ENCODE measurements around the gene DDIT4.
A peak's percentile ranks its signal among the peaks of the same experiment; 100 is the strongest.

The DDIT4 gene

GRCh38 chr10:72319416-72320254 is 45.9 kb downstream of the DDIT4 start:
- H3K4me1 ChIP-seq (ENCODE audit: insufficient read depth, low read length) = peaks cover 46% of the 10 kb centered on the region
- no peaks in the 10 kb centered on the region for H3K36me3 ChIP-seq (ENCODE audit: insufficient read depth, low read length)
- peak overlapping the region; percentile 47 for H3K9ac ChIP-seq (ENCODE audit: low read depth, low read length)
- no peaks in the 10 kb centered on the region for H3K9me3 ChIP-seq (ENCODE audit: control insufficient read depth, insufficient read depth, low read length)

- H3K9me3 ChIP-seq (ENCODE audit: control insufficient read depth, insufficient read depth, low read length) = no peaks in the 10 kb centered on the region
- no peaks in the 10 kb centered on the region for H3K36me3 ChIP-seq (ENCODE audit: insufficient read depth, low read length)
- H3K4me1 ChIP-seq (ENCODE audit: insufficient read depth, low read length) = peaks cover 46% of the 10 kb centered on the region
- peak overlapping the region; percentile 41; the same call in 1 of the 2 replicates for H3K9ac ChIP-seq (ENCODE audit: low read depth, low read length)
These were observed 47.0 kb downstream of the DDIT4 start for GRCh38 chr10:72320676-72321247.

GRCh38 chr10:72321248-72322029 is 47.7 kb downstream of the DDIT4 start:
- Histone ChIP-seq H3K36me3 (ENCODE audit: insufficient read depth, low read length) (no peaks in the 10 kb centered on the region), H3K4me1 (ENCODE audit: insufficient read depth, low read length) (peaks cover 42% of the 10 kb centered on the region), H3K9me3 (ENCODE audit: control insufficient read depth, insufficient read depth, low read length) (no peaks in the 10 kb centered on the region), H3K9ac (ENCODE audit: low read depth, low read length) (peak overlapping the region; percentile 52)

- Histone ChIP-seq H3K4me1 (ENCODE audit: insufficient read depth, low read length) (peaks cover 42% of the 10 kb centered on the region), H3K9me3 (ENCODE audit: control insufficient read depth, insufficient read depth, low read length) (no peaks in the 10 kb centered on the region), H3K9ac (ENCODE audit: low read depth, low read length) (peak overlapping the region; percentile 52; the same call in 1 of the 2 replicates)
These were observed 48.2 kb downstream of the DDIT4 start for GRCh38 chr10:72322030-72322279.

GRCh38 chr10:72322280-72323058 is 48.7 kb downstream of the DDIT4 start:
- Histone ChIP-seq H3K9me3 (ENCODE audit: control insufficient read depth, insufficient read depth, low read length) (no peaks in the 10 kb centered on the region), H3K9ac (ENCODE audit: low read depth, low read length) (no peak overlapping the region), H3K36me3 (ENCODE audit: insufficient read depth, low read length) (no peaks in the 10 kb centered on the region), H3K4me1 (ENCODE audit: insufficient read depth, low read length) (peaks cover 42% of the 10 kb centered on the region)

More at GRCh38 chr10:72322030-72322279, 48.2 kb downstream of the DDIT4 start:
- H3K36me3 ChIP-seq (ENCODE audit: insufficient read depth, low read length) = no peaks in the 10 kb centered on the region

- peaks cover 47% of the 10 kb centered on the region for H3K4me1 ChIP-seq (ENCODE audit: insufficient read depth, low read length)
These were observed 49.5 kb downstream of the DDIT4 start for GRCh38 chr10:72323108-72323749.

GRCh38 chr10:72323771-72324191 is 50.1 kb downstream of the DDIT4 start:
- no peaks in the 10 kb centered on the region for H3K36me3 ChIP-seq (ENCODE audit: insufficient read depth, low read length)
- H3K9me3 ChIP-seq (ENCODE audit: control insufficient read depth, insufficient read depth, low read length) = no peaks in the 10 kb centered on the region
- H3K9ac ChIP-seq (ENCODE audit: low read depth, low read length) = no peak overlapping the region
- H3K4me1 ChIP-seq (ENCODE audit: insufficient read depth, low read length) = peaks cover 50% of the 10 kb centered on the region

More at GRCh38 chr10:72323108-72323749, 49.5 kb downstream of the DDIT4 start:
- Histone ChIP-seq H3K9me3 (ENCODE audit: control insufficient read depth, insufficient read depth, low read length) (no peaks in the 10 kb centered on the region), H3K9ac (ENCODE audit: low read depth, low read length) (no peak overlapping the region), H3K36me3 (ENCODE audit: insufficient read depth, low read length) (no peaks in the 10 kb centered on the region)

Measured in ES-I3 (cell line).